Endothelial cell of umbilical vein (primary cell): Measurements from ENCODE around the gene FSTL4. TPM values are rescaled to one million over a fixed set of nuclear protein-coding genes. Genes with fewer than 3 reads are reported as not detected.

Experiments
- BruUV-seq: library from RNA; stranded (reverse); fragments of 400-500 nt; replicated peaks from 2 replicates; lab custom pipeline; 2021; lab: Mats Ljungman, UMichigan
- CTCF ChIA-PET: fragments of 300-600, 350-600 bp; sonication (Branson Sonifier 250); formaldehyde crosslinking; loops from one replicate; lab custom pipeline; 2021; ENCODE audit warnings: antibody characterized with exemption, inconsistent platforms; lab: Charles Lee
- POLR2A ChIA-PET: fragments of 300-600, 350-600 bp; sonication (Branson Sonifier 250); formaldehyde crosslinking; loops from one replicate; lab custom pipeline; 2021; ENCODE audit warnings: antibody characterized with exemption, inconsistent platforms; lab: Charles Lee
- DNase-seq: peaks from one replicate; pipeline ENCODE4 v3.0.0-alpha.2; 2011; ENCODE audit warnings: low read depth, low spot score
- FAIRE-seq: peaks from 2 replicates; lab custom pipeline; 2011; peaks lifted over from hg19 to GRCh38; lab: Jason Lieb, UNC
- H2AFZ ChIP-seq: 2 replicates; pipeline ENCODE4 v1.6.0; 2012; ENCODE audit warnings: low read depth, low read length, control low read depth, inconsistent platforms
- H3K27ac ChIP-seq: 2 replicates; pipeline ENCODE4 v1.5.1; 2011; ENCODE audit warnings: low read depth, mild to moderate bottlenecking, control low read depth, low read length, moderate library complexity; ENCODE audit not compliant: insufficient read depth
- H3K27me3 ChIP-seq, 2 experiments: 2 replicates each; pipeline versions ENCODE4 v1.6.0 to v1.6.1; 2011; ENCODE audit warnings: low read length in 2 of 2, mixed read lengths in 1 of 2; ENCODE audit not compliant: control insufficient read depth in 2 of 2, insufficient read depth in 2 of 2
- H3K36me3 ChIP-seq, 2 experiments: 2 replicates in 1 of 2; 3 replicates in 1 of 2; pipeline ENCODE4 v1.5.1; 2011; ENCODE audit warnings: low read length in 2 of 2, mild to moderate bottlenecking in 1 of 2, moderate library complexity in 1 of 2; ENCODE audit not compliant: control insufficient read depth in 2 of 2, insufficient read depth in 2 of 2; ENCODE audit errors: extremely low read depth in 1 of 2
- H3K4me1 ChIP-seq: 3 replicates; pipeline ENCODE4 v1.5.1; 2011; ENCODE audit warnings: mild to moderate bottlenecking, low read length; ENCODE audit not compliant: control insufficient read depth, insufficient read depth; ENCODE audit errors: extremely low read depth
- H3K4me2 ChIP-seq: 2 replicates; pipeline ENCODE4 v1.6.1; 2011; ENCODE audit warnings: low read length, control low read depth, mixed read lengths; ENCODE audit not compliant: insufficient read depth
- H3K4me3 ChIP-seq, 3 experiments: fragments of 200-600 bp in 1 of 3; sonication (generic), shearing (Covaris generic) in 1 of 3; replicated peaks in 1 of 3; 2 replicates each; pipeline ENCODE4 v1.5.1; 2011 to 2016; ENCODE audit warnings: control low read depth in 3 of 3, low read length in 3 of 3, mild to moderate bottlenecking in 2 of 3, inconsistent platforms in 1 of 3, low read depth in 1 of 3, moderate library complexity in 1 of 3; ENCODE audit not compliant: insufficient read depth in 1 of 3
- H3K79me2 ChIP-seq: 2 replicates; pipeline ENCODE4 v1.6.0; 2012; ENCODE audit warnings: low read length, inconsistent platforms; ENCODE audit not compliant: control insufficient read depth, insufficient read depth
- H3K9ac ChIP-seq: replicated peaks from 2 replicates; pipeline ENCODE3; 2011; ENCODE audit warnings: low read length, control low read depth; ENCODE audit not compliant: insufficient read depth; ENCODE audit errors: extremely low read depth
- H3K9me1 ChIP-seq: replicated peaks from 3 replicates; pipeline ENCODE4 v1.6.0; 2011; ENCODE audit warnings: mild to moderate bottlenecking, low read length; ENCODE audit not compliant: control insufficient read depth, insufficient read depth; ENCODE audit errors: extremely low read depth
- H3K9me3 ChIP-seq: replicated peaks from 2 replicates; pipeline ENCODE4 v1.5.1; 2012; ENCODE audit warnings: low read length, inconsistent platforms; ENCODE audit not compliant: control insufficient read depth, insufficient read depth
- H4K20me1 ChIP-seq: replicated peaks from 2 replicates; pipeline ENCODE3; 2011; ENCODE audit warnings: mild to moderate bottlenecking, low read length; ENCODE audit not compliant: control insufficient read depth, insufficient read depth; ENCODE audit errors: extremely low read depth
- EZH2 ChIP-seq: IDR thresholded peaks from 2 replicates; pipeline ENCODE4 v1.6.1; 2012; ENCODE audit warnings: borderline replicate concordance, low read depth, mild to moderate bottlenecking, moderate library complexity, low read length, inconsistent platforms; ENCODE audit not compliant: severe bottlenecking
- FOS ChIP-seq: IDR thresholded peaks from 2 replicates; pipeline ENCODE4 v1.6.1; 2011; ENCODE audit warnings: mild to moderate bottlenecking, low read length, moderate library complexity, borderline replicate concordance; ENCODE audit not compliant: insufficient read depth
- GATA2 ChIP-seq: IDR thresholded peaks from 2 replicates; pipeline ENCODE4 v1.7.0; 2011; ENCODE audit warnings: low read depth, mild to moderate bottlenecking, moderate library complexity, mixed read lengths, low read length; ENCODE audit not compliant: insufficient read length, insufficient read depth
- JUN ChIP-seq: IDR thresholded peaks from 2 replicates; pipeline ENCODE4 v1.6.1; 2011; ENCODE audit warnings: borderline replicate concordance, low read depth; ENCODE audit not compliant: insufficient read length, insufficient read depth
- MYC ChIP-seq: IDR thresholded peaks from one replicate; pipeline ENCODE4 v1.6.1; 2011; ENCODE audit warnings: mild to moderate bottlenecking, low read depth, low read length
- POLR2A ChIP-seq: IDR thresholded peaks from 2 replicates; pipeline ENCODE4 v1.6.1; 2012; ENCODE audit warnings: low read depth, mild to moderate bottlenecking, control low read depth, low read length
- POLR2AphosphoS5 ChIP-seq: IDR thresholded peaks from 2 replicates; pipeline ENCODE4 v1.6.1; 2012; ENCODE audit warnings: low read depth, mild to moderate bottlenecking, control low read depth, low read length, moderate library complexity; ENCODE audit not compliant: insufficient read depth
- dilution Hi-C: fragments of 300-500 bp; cut with MboI; formaldehyde crosslinking; loops from one replicate; pipeline ENCODE4 v1.15.0; 2019; ENCODE audit warnings: low sequenced_read_pairs; ENCODE audit not compliant: extremely low pct_ligation_motif_present
- intact Hi-C: fragments of 100-400 bp; cut with micrococcal nuclease; formaldehyde crosslinking; loops from one replicate; pipeline ENCODE4 v1.10.0; 2022
- polyA plus RNA-seq, 4 experiments: library from polyadenylated mRNA; depleted of rRNA in 3 of 4; stranded (reverse) in 3 of 4; unstranded in 1 of 4; fragments of >200 nt; gene quantifications; 2 replicates each; pipeline versions ENCODE4 v1.2.1 to v1.2.3, GENCODE V29; 2011 to 2012; ENCODE audit warnings: missing spikeins in 1 of 4
- total RNA-seq: library from RNA; stranded (reverse); gene quantifications from 2 replicates; pipeline ENCODE4 v1.2.3, GENCODE V29; 2021
- TF ChIP-seq, protein P1 (sequence below): IDR thresholded peaks from 2 replicates; pipeline ENCODE4 v1.6.1; 2011; ENCODE audit not compliant: insufficient read depth, insufficient read length
- TF ChIP-seq, protein P2 (sequence below), 2 donors: IDR thresholded peaks; 1 replicate in 1 of 2; 2 replicates in 1 of 2; pipeline ENCODE4 v1.5.1; 2011; ENCODE audit warnings: low read length in 2 of 2, mild to moderate bottlenecking in 2 of 2, moderate library complexity in 2 of 2, control low read depth in 1 of 2, inconsistent platforms in 1 of 2, low read depth in 1 of 2; ENCODE audit not compliant: insufficient read depth in 1 of 2; ENCODE audit errors: extremely low read depth in 1 of 2

Gene FSTL4
- total and polyA plus RNA-seq, 2 donors (not counting 3 experiments of a cell fraction or from before 2014, with no cell fraction given): 0.18 TPM; not detected in 1

DNA sequence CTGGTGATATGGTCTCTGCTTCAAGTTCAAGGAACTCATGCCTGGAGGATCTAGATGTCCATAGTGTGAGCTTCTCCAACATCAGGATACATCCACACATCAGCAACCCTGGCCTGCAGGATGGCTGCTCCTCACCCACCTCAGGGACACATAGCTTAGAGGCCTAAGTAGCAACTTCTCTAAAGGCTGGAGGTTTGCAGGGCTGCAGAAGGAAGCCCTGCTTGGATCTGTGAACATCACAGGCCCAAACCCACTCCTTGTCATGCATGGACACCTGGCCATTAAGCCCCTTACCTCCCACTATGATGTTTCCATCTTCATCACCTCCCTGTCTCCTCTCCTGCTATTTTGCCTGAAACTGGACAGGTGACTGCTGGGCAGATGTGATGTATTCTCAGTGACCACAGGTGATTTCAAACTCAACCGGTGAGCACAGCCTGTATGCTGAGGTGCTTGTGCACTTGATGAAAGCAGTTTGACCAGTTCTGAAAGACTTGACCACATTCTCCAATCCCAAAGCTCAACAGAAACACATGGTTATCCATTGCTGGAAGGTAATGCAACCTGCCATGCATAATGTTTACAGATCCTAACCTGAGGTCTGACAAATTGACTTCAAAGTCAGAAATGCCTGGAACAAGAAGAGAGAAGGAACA is 205.2 kb downstream of the FSTL4 start:
- no peak for DNase-seq
- no TSS peak for BruUV-seq

More for the DNA sequence above, 205.2 kb downstream of the FSTL4 start:
- ChIA-PET CTCF (interaction anchor here (0.7 to 1.5 kb wide), 4 partner anchors 10 to 221 kb away, joined by 3 read pairs; no protein-coding TSS in a partner anchor), POLR2A (no interaction called here)
- Histone ChIP-seq H2AFZ (no peak overlapping the region), H3K36me3 (no peaks in the 10 kb centered on the region), H3K4me3 (no peak overlapping the region), H3K79me2 (no peaks in the 10 kb centered on the region), H3K9ac (no peak overlapping the region), H4K20me1 (no peaks in the 10 kb centered on the region), H3K27ac (no peak overlapping the region), H3K9me1 (no peaks in the 10 kb centered on the region), H3K9me3 (no peaks in the 10 kb centered on the region), H3K4me1 (no peaks in the 10 kb centered on the region), H3K27me3 (peaks cover 3 to 5% of the 10 kb centered on the region in 2 experiments), H3K4me2 (no peak overlapping the region)
- dilution Hi-C loops: no loop called here
- no peak for FAIRE-seq
- intact Hi-C loops: no loop called here
- TF ChIP-seq FOS (no peak), POLR2AphosphoS5 (no peak), EZH2 (no peak), JUN (no peak), POLR2A (no peak), MYC (no peak), GATA2 (no peak)
- TF ChIP-seq, protein P1, sequence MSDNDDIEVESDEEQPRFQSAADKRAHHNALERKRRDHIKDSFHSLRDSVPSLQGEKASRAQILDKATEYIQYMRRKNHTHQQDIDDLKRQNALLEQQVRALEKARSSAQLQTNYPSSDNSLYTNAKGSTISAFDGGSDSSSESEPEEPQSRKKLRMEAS: no peak
- TF ChIP-seq, protein P2, sequence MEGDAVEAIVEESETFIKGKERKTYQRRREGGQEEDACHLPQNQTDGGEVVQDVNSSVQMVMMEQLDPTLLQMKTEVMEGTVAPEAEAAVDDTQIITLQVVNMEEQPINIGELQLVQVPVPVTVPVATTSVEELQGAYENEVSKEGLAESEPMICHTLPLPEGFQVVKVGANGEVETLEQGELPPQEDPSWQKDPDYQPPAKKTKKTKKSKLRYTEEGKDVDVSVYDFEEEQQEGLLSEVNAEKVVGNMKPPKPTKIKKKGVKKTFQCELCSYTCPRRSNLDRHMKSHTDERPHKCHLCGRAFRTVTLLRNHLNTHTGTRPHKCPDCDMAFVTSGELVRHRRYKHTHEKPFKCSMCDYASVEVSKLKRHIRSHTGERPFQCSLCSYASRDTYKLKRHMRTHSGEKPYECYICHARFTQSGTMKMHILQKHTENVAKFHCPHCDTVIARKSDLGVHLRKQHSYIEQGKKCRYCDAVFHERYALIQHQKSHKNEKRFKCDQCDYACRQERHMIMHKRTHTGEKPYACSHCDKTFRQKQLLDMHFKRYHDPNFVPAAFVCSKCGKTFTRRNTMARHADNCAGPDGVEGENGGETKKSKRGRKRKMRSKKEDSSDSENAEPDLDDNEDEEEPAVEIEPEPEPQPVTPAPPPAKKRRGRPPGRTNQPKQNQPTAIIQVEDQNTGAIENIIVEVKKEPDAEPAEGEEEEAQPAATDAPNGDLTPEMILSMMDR (IDR thresholded peaks at IDR 0.05; ENCODE audit: extremely low read depth in 1 of 2, insufficient read depth in 1 of 2, low read depth in 1 of 2, low read length in 2 of 2): no peak
